BLaER1 (cell line): Measurements from ENCODE around the gene DEFB110.
A peak's percentile ranks its signal among the peaks of the same experiment; 100 is the strongest.

Source experiments
- H3K27ac ChIP-seq: shearing (Covaris generic); formaldehyde crosslinking; 2 replicates; pipeline ENCODE4 v1.8.1; 2022
- H3K27me3 ChIP-seq: shearing (Covaris generic); formaldehyde crosslinking; 2 replicates; pipeline ENCODE4 v1.8.1; 2022
- H3K36me3 ChIP-seq: shearing (Covaris generic); formaldehyde crosslinking; 2 replicates; pipeline ENCODE4 v1.8.1; 2022
- H3K4me1 ChIP-seq: shearing (Covaris generic); formaldehyde crosslinking; 2 replicates; pipeline ENCODE4 v1.8.1; 2022
- H3K4me2 ChIP-seq: shearing (Covaris generic); formaldehyde crosslinking; 2 replicates; pipeline ENCODE4 v1.8.1; 2022
- H3K4me3 ChIP-seq: shearing (Covaris generic); formaldehyde crosslinking; 2 replicates; pipeline ENCODE4 v1.8.1; 2022
- H3K9ac ChIP-seq: shearing (Covaris generic); formaldehyde crosslinking; 2 replicates; pipeline ENCODE4 v1.8.1; 2022
- H3K9me3 ChIP-seq: shearing (Covaris generic); formaldehyde crosslinking; 2 replicates; pipeline ENCODE4 v1.8.1; 2022
- H4K20me1 ChIP-seq: shearing (Covaris generic); formaldehyde crosslinking; 2 replicates; pipeline ENCODE4 v1.8.1; 2022
- Cebpa-rat ChIP-seq: shearing (Covaris generic); IDR thresholded peaks from 2 replicates; pipeline ENCODE4 v1.8.1; 2022

The DEFB110 gene

GRCh38 chr6:50021894-50022293 lies at the start of gene DEFB110:
Gene DEFB110, minus strand, starts transcription at chr6:50021994. Its CDS starts 59 bp downstream, at chr6:50021935.
- Histone ChIP-seq H3K36me3 (no peaks in the 10 kb centered on the region), H3K9me3 (no peaks in the 10 kb centered on the region), H3K27ac (no peak within 1 kb of the TSS), H4K20me1 (no peaks in the 10 kb centered on the region), H3K4me2 (0 out of 2 replicates have a peak within 1 kb of the TSS, but pooled peaks have one; percentile 28), H3K4me1 (peaks cover 4% of the 10 kb centered on the region; the same call in 1 of the 2 replicates), H3K27me3 (no peaks in the 10 kb centered on the region), H3K4me3 (no peak within 1 kb of the TSS), H3K9ac (no peak within 1 kb of the TSS)
- TF ChIP-seq Cebpa-rat = no peak

DNA sequence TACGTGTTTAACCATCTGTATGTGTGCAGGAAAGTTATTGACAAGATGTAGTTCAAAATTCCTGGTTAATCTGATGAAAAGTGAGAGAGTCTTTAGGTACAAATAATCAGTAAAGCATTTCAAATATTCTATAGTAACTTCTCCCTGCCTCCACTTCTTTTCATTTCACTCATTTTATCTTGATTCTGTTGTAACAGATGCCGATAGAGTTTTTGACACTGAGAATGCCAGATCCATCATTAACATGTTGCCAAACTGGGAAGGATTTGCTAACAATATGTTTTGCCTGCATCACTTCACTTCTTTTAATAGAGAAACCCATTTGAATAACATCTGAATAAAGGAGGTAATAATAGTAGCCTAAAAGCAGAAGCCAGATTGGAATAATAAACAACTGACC lies 48.3 kb upstream of the DEFB110 start:
- Histone ChIP-seq H3K27me3 (no peaks in the 10 kb centered on the region), H4K20me1 (no peaks in the 10 kb centered on the region), H3K36me3 (no peaks in the 10 kb centered on the region), H3K9me3 (no peaks in the 10 kb centered on the region), H3K4me2 (no peak overlapping the region), H3K4me1 (no peaks in the 10 kb centered on the region), H3K27ac (no peak overlapping the region), H3K9ac (no peak overlapping the region), H3K4me3 (no peak overlapping the region)
- TF ChIP-seq Cebpa-rat = no peak

- H3K27ac ChIP-seq = no peak overlapping the region
- no peaks in the 10 kb centered on the region for H4K20me1 ChIP-seq
- H3K27me3 ChIP-seq = no peaks in the 10 kb centered on the region
- H3K4me3 ChIP-seq = no peak overlapping the region
- no peaks in the 10 kb centered on the region for H3K9me3 ChIP-seq
- H3K36me3 ChIP-seq = no peaks in the 10 kb centered on the region
- H3K4me2 ChIP-seq = no peak overlapping the region
- H3K9ac ChIP-seq = no peak overlapping the region
- no peaks in the 10 kb centered on the region for H3K4me1 ChIP-seq
- no peak for TF ChIP-seq Cebpa-rat
These were observed 40.3 kb upstream of the DEFB110 start for GRCh38 chr6:50062051-50062450.

GRCh38 chr6:50056242-50056641 lies 34.4 kb upstream of the DEFB110 start:
- Histone ChIP-seq H3K27ac (no peak overlapping the region), H3K36me3 (no peaks in the 10 kb centered on the region), H3K9ac (no peak overlapping the region), H3K4me2 (no peak overlapping the region), H4K20me1 (no peaks in the 10 kb centered on the region), H3K4me3 (no peak overlapping the region), H3K27me3 (no peaks in the 10 kb centered on the region), H3K9me3 (no peaks in the 10 kb centered on the region), H3K4me1 (no peaks in the 10 kb centered on the region)
- no peak for TF ChIP-seq Cebpa-rat

GRCh38 chr6:50049829-50050228 lies 28.0 kb upstream of the DEFB110 start, which contains the start of gene DEFB112:
Gene DEFB112, minus strand, starts transcription at chr6:50049929. Its CDS starts 60 bp downstream, at chr6:50049869.
- Histone ChIP-seq H3K4me2 (no peak within 1 kb of the TSS), H3K27ac (no peak within 1 kb of the TSS), H3K4me3 (no peak within 1 kb of the TSS), H3K9ac (no peak within 1 kb of the TSS), H3K27me3 (no peaks in the 10 kb centered on the region), H3K4me1 (no peaks in the 10 kb centered on the region), H3K36me3 (no peaks in the 10 kb centered on the region), H4K20me1 (no peaks in the 10 kb centered on the region), H3K9me3 (no peaks in the 10 kb centered on the region)
- no peak for TF ChIP-seq Cebpa-rat

DNA sequence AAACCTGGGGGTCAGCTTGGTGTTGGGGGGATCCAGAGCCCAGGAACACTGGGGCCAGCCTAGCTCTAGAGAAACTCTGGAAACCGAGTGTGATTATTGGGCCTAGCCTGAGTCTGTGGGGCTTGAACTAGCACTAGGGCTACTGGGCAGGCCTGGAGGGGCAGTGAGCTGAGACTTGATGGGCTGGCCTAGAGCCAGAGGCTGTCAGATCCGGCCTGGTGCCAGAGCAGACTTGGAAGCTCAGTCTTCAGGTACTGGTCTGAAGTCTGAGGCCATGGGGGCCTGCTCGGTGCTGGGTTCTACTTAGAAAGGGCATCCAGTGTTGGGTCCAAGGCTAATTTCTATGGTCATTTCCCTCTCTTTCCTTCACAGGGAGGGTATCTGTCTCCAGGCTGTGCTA lies 25.2 kb upstream of the DEFB110 start:
- Histone ChIP-seq H3K4me3 (no peak overlapping the region), H4K20me1 (no peaks in the 10 kb centered on the region), H3K36me3 (no peaks in the 10 kb centered on the region), H3K27ac (no peak overlapping the region), H3K4me1 (no peaks in the 10 kb centered on the region), H3K9ac (no peak overlapping the region), H3K9me3 (no peaks in the 10 kb centered on the region), H3K4me2 (no peak overlapping the region), H3K27me3 (no peaks in the 10 kb centered on the region)
- no peak for TF ChIP-seq Cebpa-rat

- H3K27ac ChIP-seq = no peak overlapping the region
- H3K9me3 ChIP-seq = no peaks in the 10 kb centered on the region
- no peaks in the 10 kb centered on the region for H3K36me3 ChIP-seq
- H3K4me3 ChIP-seq = no peak overlapping the region
- no peak for TF ChIP-seq Cebpa-rat
- no peaks in the 10 kb centered on the region for H3K4me1 ChIP-seq
- H3K9ac ChIP-seq = no peak overlapping the region
- no peaks in the 10 kb centered on the region for H3K27me3 ChIP-seq
- no peaks in the 10 kb centered on the region for H4K20me1 ChIP-seq
- H3K4me2 ChIP-seq = no peak overlapping the region
These were observed 9.2 kb upstream of the DEFB110 start for GRCh38 chr6:50030777-50031562.

DNA sequence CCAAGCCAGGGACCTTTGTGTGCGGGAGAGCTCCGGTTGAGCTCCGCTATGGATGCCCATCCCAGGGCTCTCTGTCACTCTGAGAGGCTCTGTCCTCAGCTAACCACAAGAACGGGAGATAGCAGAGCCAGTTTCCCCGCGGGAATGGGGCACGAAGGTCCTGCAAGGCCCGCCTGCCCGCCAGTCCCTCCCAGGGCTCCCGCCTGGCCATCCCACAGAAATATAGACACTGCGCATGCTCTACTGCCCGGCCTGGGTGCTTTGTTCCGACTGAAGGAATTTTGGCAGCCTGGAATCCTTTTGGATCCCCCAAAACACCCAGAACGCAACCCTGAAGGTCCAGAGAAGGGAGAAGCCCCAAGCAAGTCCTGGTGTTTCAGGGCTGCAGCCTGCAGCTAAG lies 8.6 kb upstream of the DEFB110 start:
- TF ChIP-seq Cebpa-rat = no peak
- Histone ChIP-seq H4K20me1 (no peaks in the 10 kb centered on the region), H3K27me3 (no peaks in the 10 kb centered on the region), H3K9me3 (no peaks in the 10 kb centered on the region), H3K4me2 (no peak overlapping the region), H3K4me3 (no peak overlapping the region), H3K36me3 (no peaks in the 10 kb centered on the region), H3K27ac (no peak overlapping the region), H3K4me1 (no peaks in the 10 kb centered on the region), H3K9ac (no peak overlapping the region)

GRCh38 chr6:50025258-50025657 lies 3.5 kb upstream of the DEFB110 start:
- Histone ChIP-seq H3K9me3 (no peaks in the 10 kb centered on the region), H3K27me3 (no peaks in the 10 kb centered on the region), H3K27ac (no peak overlapping the region), H3K4me3 (no peak overlapping the region), H3K4me2 (no peak overlapping the region), H3K36me3 (no peaks in the 10 kb centered on the region), H4K20me1 (no peaks in the 10 kb centered on the region), H3K9ac (no peak overlapping the region), H3K4me1 (peaks cover 4% of the 10 kb centered on the region; the same call in 1 of the 2 replicates)
- no peak for TF ChIP-seq Cebpa-rat

GRCh38 chr6:50007819-50008218 lies 14.0 kb downstream of the DEFB110 start:
- no peak overlapping the region for H3K4me3 ChIP-seq
- H3K9ac ChIP-seq = no peak overlapping the region
- no peaks in the 10 kb centered on the region for H3K9me3 ChIP-seq
- no peaks in the 10 kb centered on the region for H3K36me3 ChIP-seq
- TF ChIP-seq Cebpa-rat = no peak
- H3K4me1 ChIP-seq = no peaks in the 10 kb centered on the region
- H4K20me1 ChIP-seq = no peaks in the 10 kb centered on the region
- no peaks in the 10 kb centered on the region for H3K27me3 ChIP-seq
- H3K27ac ChIP-seq = no peak overlapping the region
- H3K4me2 ChIP-seq = no peak overlapping the region
